ENCODE results near the gene GALP.

GALP gene

GRCh38 chr19:56142897-56143434 lies 32.8 kb upstream of the GALP start:
- no peak for ATAC-seq (ENCODE audit: low read depth)
- no peak overlapping the region for H3K4me3 ChIP-seq (ENCODE audit: severe bottlenecking)

DNA sequence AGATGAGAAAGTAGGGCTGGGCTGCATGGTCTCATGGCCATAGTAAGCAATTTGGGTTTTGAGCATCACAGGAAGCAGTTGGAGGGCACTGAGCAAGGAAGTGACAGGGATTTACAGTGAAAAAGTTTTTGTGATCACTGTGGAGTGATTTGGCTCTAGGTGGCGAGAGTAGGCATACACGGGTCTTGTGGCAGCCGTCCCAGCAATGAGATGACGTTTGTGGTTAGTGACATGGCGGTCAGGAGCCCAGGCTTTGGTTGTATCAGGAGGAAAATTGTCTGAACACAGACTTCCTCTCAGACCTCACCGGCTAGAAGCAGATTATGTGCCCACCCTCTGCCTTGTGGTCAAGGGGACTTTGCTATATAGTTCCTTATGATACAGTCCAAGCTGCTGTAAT lies 31.4 kb upstream of the GALP start:
- no peak for TF ChIP-seq CTCF (IDR thresholded peaks at IDR 0.05; ENCODE audit: poor library complexity, severe bottlenecking)
- no peak overlapping the region for H3K27ac ChIP-seq (ENCODE audit: poor library complexity, severe bottlenecking)
- H3K36me3 ChIP-seq (ENCODE audit: low read depth), result peaks cover 5% of the 10 kb centered on the region
- no peaks in the 10 kb centered on the region for H3K4me1 ChIP-seq (ENCODE audit: insufficient read depth, poor library complexity, severe bottlenecking)
- H3K4me3 ChIP-seq (ENCODE audit: severe bottlenecking), result no peak overlapping the region
- H3K27me3 ChIP-seq (ENCODE audit: insufficient read depth, poor library complexity, severe bottlenecking), result no peaks in the 10 kb centered on the region
- ATAC-seq (ENCODE audit: low read depth) (no peak), DNase-seq (ENCODE audit: low spot score) (no peak)
- no peaks in the 10 kb centered on the region for H3K9me3 ChIP-seq (ENCODE audit: severe bottlenecking)

More at GRCh38 chr19:56142897-56143434, 32.8 kb upstream of the GALP start:
- no peak for DNase-seq (ENCODE audit: low spot score)
- peaks cover 4% of the 10 kb centered on the region; the same call in 1 of the 2 replicates for H3K36me3 ChIP-seq (ENCODE audit: low read depth)
- no peaks in the 10 kb centered on the region for H3K9me3 ChIP-seq (ENCODE audit: severe bottlenecking)
- no peaks in the 10 kb centered on the region for H3K27me3 ChIP-seq (ENCODE audit: insufficient read depth, poor library complexity, severe bottlenecking)
- no peak for TF ChIP-seq CTCF (IDR thresholded peaks at IDR 0.05; ENCODE audit: poor library complexity, severe bottlenecking)
- H3K27ac ChIP-seq (ENCODE audit: poor library complexity, severe bottlenecking), result no peak overlapping the region
- no peaks in the 10 kb centered on the region for H3K4me1 ChIP-seq (ENCODE audit: insufficient read depth, poor library complexity, severe bottlenecking)

GRCh38 chr19:56144831-56145230 lies 31.0 kb upstream of the GALP start:
- DNase-seq (ENCODE audit: low spot score) (no peak), ATAC-seq (ENCODE audit: low read depth) (no peak)
- no peak for TF ChIP-seq CTCF (IDR thresholded peaks at IDR 0.05; ENCODE audit: poor library complexity, severe bottlenecking)
- no peak overlapping the region for H3K27ac ChIP-seq (ENCODE audit: poor library complexity, severe bottlenecking)
- H3K4me3 ChIP-seq (ENCODE audit: severe bottlenecking), result no peak overlapping the region
- peaks cover 9% of the 10 kb centered on the region for H3K36me3 ChIP-seq (ENCODE audit: low read depth)
- no peaks in the 10 kb centered on the region for H3K4me1 ChIP-seq (ENCODE audit: insufficient read depth, poor library complexity, severe bottlenecking)
- H3K9me3 ChIP-seq (ENCODE audit: severe bottlenecking), result no peaks in the 10 kb centered on the region
- no peaks in the 10 kb centered on the region for H3K27me3 ChIP-seq (ENCODE audit: insufficient read depth, poor library complexity, severe bottlenecking)

- no peak for ATAC-seq (ENCODE audit: low read depth)
- Histone ChIP-seq H3K27me3 (ENCODE audit: insufficient read depth, poor library complexity, severe bottlenecking) (no peaks in the 10 kb centered on the region), H3K36me3 (ENCODE audit: low read depth) (peaks cover 12% of the 10 kb centered on the region), H3K4me1 (ENCODE audit: insufficient read depth, poor library complexity, severe bottlenecking) (no peaks in the 10 kb centered on the region), H3K27ac (ENCODE audit: poor library complexity, severe bottlenecking) (no peak overlapping the region), H3K4me3 (ENCODE audit: severe bottlenecking) (no peak overlapping the region), H3K9me3 (ENCODE audit: severe bottlenecking) (no peaks in the 10 kb centered on the region)
- no peak for DNase-seq (ENCODE audit: low spot score)
- no peak for TF ChIP-seq CTCF (IDR thresholded peaks at IDR 0.05; ENCODE audit: poor library complexity, severe bottlenecking)
These were observed 30.1 kb upstream of the GALP start for GRCh38 chr19:56145698-56146097.

- DNase-seq (ENCODE audit: low spot score), result no peak
- Histone ChIP-seq H3K27ac (ENCODE audit: poor library complexity, severe bottlenecking) (no peak overlapping the region), H3K4me1 (ENCODE audit: insufficient read depth, poor library complexity, severe bottlenecking) (no peaks in the 10 kb centered on the region), H3K27me3 (ENCODE audit: insufficient read depth, poor library complexity, severe bottlenecking) (no peaks in the 10 kb centered on the region), H3K4me3 (ENCODE audit: severe bottlenecking) (no peak overlapping the region), H3K9me3 (ENCODE audit: severe bottlenecking) (no peaks in the 10 kb centered on the region), H3K36me3 (ENCODE audit: low read depth) (peaks cover 12% of the 10 kb centered on the region)
- TF ChIP-seq CTCF (IDR thresholded peaks at IDR 0.05; ENCODE audit: poor library complexity, severe bottlenecking), result no peak
- ATAC-seq (ENCODE audit: low read depth), result no peak
These were observed 28.9 kb upstream of the GALP start for GRCh38 chr19:56146904-56147303.

All from RWPE2 (cell line).